SU-DHL-6 (cell line): ENCODE measurements around the gene SEMA3C.

Experiments
- H2AFZ ChIP-seq: fragments of 200-600 bp; sonication (generic); 2 replicates; pipeline ENCODE4 v1.6.1; 2014; ENCODE audit warnings: low read depth, mild to moderate bottlenecking, moderate library complexity, mixed read lengths, antibody characterized with exemption, low read length; ENCODE audit not compliant: severe bottlenecking
- H3F3A ChIP-seq: fragments of 200-600 bp; shearing (Covaris generic); 2 replicates; pipeline ENCODE4 v1.6.0; 2016; ENCODE audit warnings: antibody characterized with exemption, mild to moderate bottlenecking; ENCODE audit not compliant: insufficient read depth
- H3K27ac ChIP-seq: fragments of 200-600 bp; sonication (generic); 2 replicates; pipeline ENCODE4 v1.5.1; 2016; ENCODE audit warnings: low read depth, mild to moderate bottlenecking, low read length, moderate library complexity, mixed read lengths
- H3K27me3 ChIP-seq: fragments of 200-600 bp; sonication (generic), shearing (Covaris generic); 2 replicates; pipeline ENCODE4 v1.6.0; 2014; ENCODE audit warnings: mild to moderate bottlenecking, low read length
- H3K36me3 ChIP-seq: fragments of 200-600 bp; sonication (generic); 2 replicates; pipeline ENCODE4 v1.6.1; 2014; ENCODE audit warnings: mild to moderate bottlenecking, low read length, mixed read lengths
- H3K4me2 ChIP-seq: fragments of 300-600, 200-600 bp; shearing (Covaris generic), sonication (generic); 2 replicates; pipeline ENCODE4 v1.6.0; 2014; ENCODE audit warnings: low read length, low read depth, mild to moderate bottlenecking; ENCODE audit not compliant: poor library complexity, severe bottlenecking
- H3K4me3 ChIP-seq: fragments of 200-600 bp; sonication (generic); 2 replicates; pipeline ENCODE4 v1.5.1; 2014; ENCODE audit warnings: antibody characterized with exemption, low read length, mild to moderate bottlenecking, mixed read lengths; ENCODE audit not compliant: insufficient read depth, poor library complexity, severe bottlenecking
- H3K79me2 ChIP-seq: fragments of 200-600 bp; sonication (generic); 2 replicates; pipeline ENCODE4 v1.6.1; 2014; ENCODE audit warnings: mild to moderate bottlenecking, low read length, moderate library complexity; ENCODE audit not compliant: insufficient read depth
- H3K9ac ChIP-seq: fragments of 200-600 bp; sonication (generic); 2 replicates; pipeline ENCODE4 v1.7.0; 2014; ENCODE audit warnings: mild to moderate bottlenecking, low read length
- H3K9me2 ChIP-seq: fragments of 200-600 bp; sonication (generic); replicated peaks from 2 replicates; pipeline ENCODE4 v1.6.1; 2014; ENCODE audit warnings: low read length; ENCODE audit not compliant: insufficient read depth
- H3K9me3 ChIP-seq: fragments of 200-600 bp; sonication (generic); 2 replicates; pipeline ENCODE4 v1.6.1; 2014; ENCODE audit warnings: low read length, mixed read lengths; ENCODE audit not compliant: insufficient read depth
- H4K20me1 ChIP-seq: fragments of 200-600 bp; sonication (generic); 2 replicates; pipeline ENCODE4 v1.6.1; 2014; ENCODE audit warnings: low read depth, mild to moderate bottlenecking, antibody characterized with exemption, low read length, moderate library complexity, mixed read lengths
- CTCF ChIP-seq: fragments of 200-600 bp; sonication (generic); IDR thresholded peaks from one replicate; pipeline ENCODE4 v1.5.1; 2017; ENCODE audit warnings: antibody characterized with exemption, mild to moderate bottlenecking, low read length, moderate library complexity; ENCODE audit not compliant: insufficient read depth, poor library complexity, severe bottlenecking
- EZH2phosphoT487 ChIP-seq: fragments of 200-600 bp; sonication (generic), shearing (Covaris generic); conservative IDR thresholded peaks from 2 replicates; pipeline ENCODE4 v1.6.1; 2018; ENCODE audit warnings: mild to moderate bottlenecking, antibody characterized with exemption, low read length, moderate library complexity, mixed read lengths

The SEMA3C gene

GRCh38 chr7:80729591-80730320 lies 189.1 kb downstream of the SEMA3C start:
- H3K9ac ChIP-seq = no peak overlapping the region
- H2AFZ ChIP-seq = no peak overlapping the region
- no peaks in the 10 kb centered on the region for H4K20me1 ChIP-seq
- no peaks in the 10 kb centered on the region for H3K36me3 ChIP-seq
- H3F3A ChIP-seq = no peaks in the 10 kb centered on the region
- H3K9me3 ChIP-seq = no peaks in the 10 kb centered on the region
- no peak overlapping the region for H3K27ac ChIP-seq
- H3K4me2 ChIP-seq = no peak overlapping the region
- no peak overlapping the region for H3K4me3 ChIP-seq
- H3K27me3 ChIP-seq = no peaks in the 10 kb centered on the region
- H3K9me2 ChIP-seq = no peaks in the 10 kb centered on the region
- TF ChIP-seq EZH2phosphoT487 (no peak), CTCF (no peak)
- H3K79me2 ChIP-seq = no peaks in the 10 kb centered on the region

- TF ChIP-seq EZH2phosphoT487 = no peak
- no peak for TF ChIP-seq CTCF
- no peaks in the 10 kb centered on the region for H4K20me1 ChIP-seq
- no peak overlapping the region for H3K9ac ChIP-seq
- no peaks in the 10 kb centered on the region for H3K79me2 ChIP-seq
- no peak overlapping the region for H3K4me3 ChIP-seq
- H3K36me3 ChIP-seq = no peaks in the 10 kb centered on the region
- H3K27me3 ChIP-seq = no peaks in the 10 kb centered on the region
- H3K9me2 ChIP-seq = no peaks in the 10 kb centered on the region
- no peaks in the 10 kb centered on the region for H3K9me3 ChIP-seq
- H2AFZ ChIP-seq = no peak overlapping the region
- no peak overlapping the region for H3K27ac ChIP-seq
- H3F3A ChIP-seq = no peaks in the 10 kb centered on the region
- H3K4me2 ChIP-seq = no peak overlapping the region
Measured at GRCh38 chr7:80726666-80727065, 192.2 kb downstream of the SEMA3C start.

DNA sequence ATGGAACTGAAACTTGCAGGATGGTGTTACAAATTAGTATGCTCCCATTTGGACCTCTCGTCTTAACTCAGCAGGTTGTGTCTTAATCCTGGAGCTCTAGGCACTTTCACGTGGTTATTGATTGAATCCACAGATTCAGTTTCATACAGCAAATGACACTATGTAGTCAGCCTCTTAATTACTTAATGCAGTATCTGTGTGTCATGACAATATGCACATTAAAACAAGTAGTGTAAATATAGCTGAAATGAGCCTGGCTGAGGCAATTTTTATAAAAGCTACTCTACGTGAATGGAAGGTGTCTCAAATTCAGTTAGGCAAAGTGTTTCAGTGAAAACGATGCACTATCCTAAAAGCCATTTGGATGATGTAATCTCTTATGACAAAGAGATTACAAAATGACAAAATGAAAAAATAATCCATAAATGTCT lies 193.7 kb downstream of the SEMA3C start:
- Histone ChIP-seq H3K4me3 (no peak overlapping the region), H3F3A (no peaks in the 10 kb centered on the region), H3K36me3 (no peaks in the 10 kb centered on the region), H3K9me2 (no peaks in the 10 kb centered on the region), H3K9me3 (no peaks in the 10 kb centered on the region), H3K27me3 (no peaks in the 10 kb centered on the region), H3K4me2 (no peak overlapping the region), H2AFZ (no peak overlapping the region), H3K9ac (no peak overlapping the region), H3K27ac (no peak overlapping the region), H4K20me1 (no peaks in the 10 kb centered on the region), H3K79me2 (no peaks in the 10 kb centered on the region)
- no peak for TF ChIP-seq EZH2phosphoT487
- no peak for TF ChIP-seq CTCF
